ENCODE results near the gene CHTF18. TPM values are rescaled to one million over a fixed set of nuclear protein-coding genes. Genes with fewer than 3 reads are reported as not detected.

Gene CHTF18
- total RNA-seq, 1 donor from 2014 or later, result 79.3 TPM

DNA sequence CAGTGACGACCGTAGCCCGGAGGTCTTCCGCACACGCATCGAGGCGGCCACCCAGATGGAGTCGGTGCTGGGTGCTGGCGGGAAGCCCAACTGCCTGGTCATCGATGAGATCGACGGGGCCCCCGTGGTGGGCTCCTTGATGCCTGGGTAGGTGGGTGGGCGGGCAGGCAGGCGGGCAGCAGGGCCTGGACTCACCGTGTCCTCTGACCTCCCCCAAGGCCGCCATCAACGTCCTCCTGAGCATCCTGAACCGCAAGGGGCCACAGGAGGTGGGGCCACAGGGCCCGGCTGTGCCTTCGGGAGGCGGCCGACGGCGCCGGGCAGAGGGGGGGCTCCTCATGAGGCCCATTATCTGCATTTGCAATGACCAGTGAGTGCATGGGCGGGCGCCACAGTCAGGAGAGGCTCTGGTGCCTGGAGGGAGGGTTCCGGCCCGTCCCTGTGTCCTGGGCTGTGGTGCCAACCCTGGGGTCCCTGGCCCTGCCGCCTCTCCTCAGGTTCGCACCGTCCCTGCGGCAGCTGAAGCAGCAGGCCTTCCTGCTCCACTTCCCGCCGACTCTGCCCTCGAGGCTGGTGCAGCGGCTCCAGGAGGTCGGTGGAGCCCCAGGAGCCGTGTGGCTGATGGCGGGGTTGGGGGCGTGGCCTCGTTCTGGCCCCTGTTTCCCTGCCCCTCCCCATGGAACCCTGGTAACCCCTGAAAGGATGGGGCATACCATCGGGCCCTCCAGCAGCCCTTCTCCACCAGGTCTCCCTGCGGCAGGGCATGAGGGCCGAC lies 4.0 kb downstream of the CHTF18 start:
- intact Hi-C loops (cut with micrococcal nuclease), result no loop called here

DNA sequence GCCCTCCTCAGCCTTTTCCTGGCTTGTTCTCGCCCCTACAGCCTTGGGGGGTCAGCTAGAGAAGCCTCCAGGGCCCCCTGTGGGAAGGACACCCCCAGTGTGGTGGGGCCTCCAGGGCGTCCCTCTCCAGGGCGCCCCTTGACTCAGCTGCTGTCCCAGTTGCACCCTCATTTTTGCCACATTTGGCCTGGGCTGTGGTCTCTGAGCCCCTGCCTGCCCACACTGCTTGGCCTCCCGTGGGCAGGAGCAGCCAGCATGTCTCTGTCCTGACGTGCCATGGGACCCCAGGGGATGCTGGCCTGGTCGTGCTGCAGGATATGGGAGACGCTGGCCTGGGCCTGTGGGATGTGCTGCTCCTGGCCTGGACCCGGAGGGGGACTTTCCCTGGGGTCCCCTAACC lies 5.0 kb downstream of the CHTF18 start:
- intact Hi-C loops (cut with micrococcal nuclease), result no loop called here

DNA sequence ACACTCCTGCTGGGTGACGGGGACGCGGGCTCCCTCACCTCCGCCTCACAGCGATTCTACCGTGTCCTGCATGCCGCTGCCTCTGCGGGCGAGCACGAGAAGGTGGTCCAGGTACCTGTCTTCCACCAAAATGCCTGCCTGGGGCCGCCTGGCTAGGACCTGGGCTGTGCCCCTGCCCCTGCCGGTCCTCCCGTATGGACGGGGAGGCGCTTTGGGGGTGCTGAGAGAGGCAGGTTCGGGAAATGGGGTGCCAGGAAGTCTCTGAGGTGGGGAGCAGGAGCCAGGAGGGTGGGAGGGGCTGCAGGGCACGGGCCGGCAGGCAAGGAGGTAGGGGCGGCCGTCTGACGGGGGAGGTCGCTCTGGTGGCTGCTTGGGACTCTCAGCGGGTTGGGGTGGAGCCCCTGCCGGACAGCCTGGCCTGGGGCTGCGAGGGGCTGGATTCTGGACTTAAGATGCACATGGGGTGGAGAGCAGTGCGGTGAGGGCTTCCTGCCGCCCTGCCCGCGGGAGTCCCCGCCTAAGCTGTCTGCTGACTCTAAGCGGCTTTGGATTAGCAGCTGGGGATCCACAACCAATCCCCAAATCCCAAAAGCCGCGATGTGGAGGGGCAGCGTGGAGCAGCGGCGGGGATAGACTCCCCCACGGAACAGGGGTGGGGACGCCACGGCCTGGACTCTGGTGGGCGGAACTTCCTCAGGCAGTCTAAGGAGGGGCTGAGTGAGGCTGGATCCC lies 5.8 kb downstream of the CHTF18 start:
- intact Hi-C loops (cut with micrococcal nuclease), result no loop called here

DNA sequence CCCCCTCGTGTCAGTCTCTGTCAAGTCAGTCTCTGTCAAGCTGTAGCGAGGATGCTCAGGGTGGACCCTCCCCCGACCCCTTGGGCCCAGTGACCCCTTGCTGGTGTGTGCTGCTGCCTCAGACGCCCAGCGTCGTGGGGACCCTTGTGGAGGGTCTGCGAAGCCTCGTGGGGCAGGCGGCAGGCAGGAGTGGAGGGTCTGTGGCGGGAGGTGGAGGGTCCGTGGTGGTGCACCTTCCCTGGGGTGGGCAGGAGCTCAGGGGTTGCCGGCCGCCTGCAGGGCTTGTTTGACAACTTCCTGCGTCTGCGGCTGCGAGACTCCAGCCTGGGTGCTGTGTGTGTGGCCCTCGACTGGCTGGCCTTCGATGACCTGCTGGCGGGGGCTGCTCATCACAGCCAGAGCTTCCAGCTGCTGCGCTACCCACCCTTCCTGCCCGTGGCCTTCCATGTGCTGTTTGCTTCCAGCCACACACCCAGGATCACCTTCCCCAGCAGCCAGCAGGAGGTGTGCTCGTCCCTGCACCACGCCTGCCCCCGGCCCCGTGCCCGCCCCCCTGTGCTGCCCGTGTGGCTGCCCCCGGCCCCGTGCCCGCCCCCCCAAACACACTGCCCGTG lies 6.5 kb downstream of the CHTF18 start:
- intact Hi-C loops (cut with micrococcal nuclease), result no loop called here

DNA sequence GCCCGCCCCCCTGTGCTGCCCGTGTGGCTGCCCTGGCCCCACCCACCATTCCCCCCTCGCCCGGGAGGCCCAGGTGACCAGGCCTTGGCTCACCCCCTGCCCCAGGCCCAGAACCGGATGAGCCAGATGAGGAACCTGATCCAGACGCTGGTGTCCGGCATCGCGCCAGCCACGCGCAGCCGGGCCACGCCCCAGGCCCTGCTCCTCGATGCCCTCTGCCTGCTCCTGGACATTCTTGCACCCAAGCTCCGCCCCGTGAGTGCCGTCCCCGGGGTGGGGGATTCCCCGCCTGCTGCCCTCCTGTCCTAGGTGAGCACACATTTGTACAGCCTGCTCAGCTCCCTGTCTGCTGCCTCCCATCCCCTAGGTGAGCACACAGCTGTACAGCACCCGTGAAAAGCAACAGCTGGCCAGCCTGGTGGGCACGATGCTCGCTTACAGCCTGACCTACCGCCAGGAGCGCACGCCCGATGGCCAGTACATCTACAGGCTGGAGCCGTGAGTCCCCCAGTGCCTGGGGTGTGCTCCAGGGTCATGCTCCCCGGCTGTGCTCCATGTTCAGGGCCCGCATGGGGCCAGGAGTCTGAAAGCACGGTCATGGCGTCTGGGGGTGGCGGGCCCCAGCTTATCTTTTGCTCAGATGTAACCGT lies 7.3 kb downstream of the CHTF18 start:
- intact Hi-C loops (cut with micrococcal nuclease), result no loop called here

GRCh38 chr16:796296-797119 lies 8.1 kb downstream of the CHTF18 start:
- intact Hi-C loops (cut with micrococcal nuclease), result no loop called here

GRCh38 chr16:797120-797420 lies 8.7 kb downstream of the CHTF18 start:
- intact Hi-C loops (cut with micrococcal nuclease), result no loop called here

DNA sequence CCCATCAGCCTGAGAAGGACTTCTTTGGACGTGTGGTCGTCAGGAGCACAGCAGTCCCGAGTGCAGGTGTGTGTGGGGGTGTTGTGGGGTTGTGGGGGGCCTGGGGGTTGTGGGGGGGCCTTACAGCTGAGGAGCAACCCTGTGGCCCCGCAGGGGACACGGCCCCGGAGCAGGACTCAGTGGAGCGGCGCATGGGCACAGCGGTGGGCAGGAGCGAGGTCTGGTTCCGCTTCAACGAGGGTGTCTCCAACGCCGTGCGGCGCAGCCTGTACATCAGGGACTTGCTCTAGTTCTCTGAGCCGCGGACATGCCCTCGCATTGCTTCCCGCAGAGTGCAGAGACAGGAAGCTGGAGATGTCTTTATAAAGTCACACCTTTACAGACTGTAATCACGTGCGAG lies 9.3 kb downstream of the CHTF18 start:
- intact Hi-C loops (cut with micrococcal nuclease), result no loop called here

- intact Hi-C loops (cut with micrococcal nuclease), result no loop called here
Observed at GRCh38 chr16:798666-799065, 10.2 kb downstream of the CHTF18 start.

- intact Hi-C loops (cut with micrococcal nuclease), result no loop called here
Observed at GRCh38 chr16:799111-799947, 10.9 kb downstream of the CHTF18 start.

DNA sequence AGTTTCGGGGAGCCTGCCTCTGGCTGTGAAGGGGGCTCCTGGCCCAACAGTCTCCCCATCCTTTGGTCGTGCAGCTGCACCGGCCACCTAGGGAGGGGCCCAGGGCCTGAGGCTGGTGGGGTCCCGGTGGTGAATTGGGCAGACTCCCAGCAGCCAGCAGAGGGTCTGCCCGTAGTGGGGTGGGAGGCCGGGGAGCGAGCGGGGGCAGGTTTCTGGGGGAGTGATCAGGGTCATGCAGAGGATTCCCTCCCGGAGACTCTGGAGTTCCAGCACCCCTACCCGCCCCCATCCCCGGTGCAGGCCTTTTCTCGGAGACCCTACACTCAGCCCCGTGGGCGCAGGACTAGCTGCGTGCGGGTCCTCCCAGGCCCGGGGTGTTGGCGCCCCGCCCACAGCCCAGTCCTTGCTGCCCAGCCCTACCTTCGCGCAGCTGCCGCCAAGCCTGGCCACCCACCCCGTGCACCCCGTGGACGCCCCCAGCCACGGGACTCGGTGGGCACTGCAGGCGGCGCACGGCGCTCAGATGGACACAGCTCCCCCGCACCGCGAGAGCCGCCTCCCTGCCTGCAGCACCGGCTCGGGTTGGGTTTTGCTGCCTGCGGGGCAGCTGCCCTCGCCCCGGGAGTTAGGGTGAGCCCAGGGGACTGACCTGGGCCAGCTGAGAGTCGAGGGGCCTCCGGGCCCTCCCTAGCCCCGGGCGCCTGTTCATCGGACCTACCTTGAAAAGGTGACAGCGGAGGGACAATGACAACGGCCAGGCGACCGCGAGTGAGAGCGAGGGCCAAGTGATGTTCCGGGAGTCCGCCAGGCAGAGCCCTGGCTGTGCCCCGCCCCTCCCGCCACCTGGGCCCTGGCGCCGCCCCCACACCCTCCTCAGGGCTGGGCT lies 11.8 kb downstream of the CHTF18 start, which contains the start of gene GNG13:
Gene GNG13, minus strand, starts transcription at position 787 of the 886 bp plus-strand sequence. CDS start 1,657 bp downstream, outside the sequence.
- intact Hi-C loops (cut with micrococcal nuclease), result no loop called here

DNA sequence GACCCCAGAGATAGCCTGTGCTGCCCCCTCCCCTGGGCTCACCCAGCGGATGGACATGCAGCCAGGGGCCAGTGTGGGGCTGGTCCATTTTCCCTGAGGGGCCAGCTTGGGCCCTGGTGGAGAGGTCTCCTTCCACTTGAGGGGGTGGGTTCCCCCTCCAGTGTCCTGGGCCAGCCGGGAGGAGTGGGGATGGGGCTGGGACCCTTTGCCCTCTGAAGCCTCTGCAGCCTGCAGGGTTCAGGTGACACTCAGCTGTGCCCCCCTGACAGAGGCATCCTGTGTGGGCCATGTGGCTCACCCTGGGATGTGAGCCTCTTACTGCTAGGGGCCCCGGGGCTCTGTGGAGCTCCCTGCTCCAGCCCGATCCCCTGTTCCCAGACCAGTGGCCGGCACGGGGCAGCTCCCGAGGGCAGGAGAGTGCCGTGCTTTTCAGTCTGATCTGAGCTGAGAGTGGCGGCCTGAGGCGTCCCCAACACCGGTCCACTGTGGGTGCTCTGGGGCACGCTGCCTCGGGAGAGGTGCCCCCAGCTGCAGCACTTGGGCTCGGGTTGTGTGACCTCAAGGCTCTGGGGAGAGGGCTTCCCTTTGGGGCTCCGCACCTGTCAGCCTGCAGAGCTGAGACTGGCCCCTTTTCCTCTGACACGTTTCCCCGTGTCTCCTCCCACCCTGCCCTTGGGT lies 12.6 kb downstream of the CHTF18 start:
- intact Hi-C loops (cut with micrococcal nuclease), result no loop called here

- intact Hi-C loops (cut with micrococcal nuclease), result no loop called here
Observed at GRCh38 chr16:801584-802363, 13.4 kb downstream of the CHTF18 start.

DNA sequence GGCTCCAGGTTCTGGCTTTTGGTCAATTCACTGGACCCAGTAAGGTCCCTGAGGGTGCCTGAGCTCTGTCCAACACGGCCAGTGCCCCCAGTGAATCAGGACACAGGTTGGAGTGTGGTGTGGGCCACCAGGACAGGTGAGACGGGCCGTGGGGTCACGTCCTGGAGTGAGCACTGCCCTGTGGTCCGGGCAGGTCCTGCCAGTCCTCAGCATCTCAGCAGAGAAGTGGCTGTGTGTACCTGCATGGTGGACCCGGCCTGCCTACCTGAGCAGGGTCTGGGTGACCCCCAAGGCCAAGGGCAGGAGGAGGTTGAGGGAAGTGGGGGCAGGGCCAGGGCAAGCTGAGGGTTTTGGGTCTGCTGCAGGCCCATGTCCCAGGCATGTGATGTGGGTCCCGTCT lies 14.0 kb downstream of the CHTF18 start:
- intact Hi-C loops (cut with micrococcal nuclease), result no loop called here

DNA sequence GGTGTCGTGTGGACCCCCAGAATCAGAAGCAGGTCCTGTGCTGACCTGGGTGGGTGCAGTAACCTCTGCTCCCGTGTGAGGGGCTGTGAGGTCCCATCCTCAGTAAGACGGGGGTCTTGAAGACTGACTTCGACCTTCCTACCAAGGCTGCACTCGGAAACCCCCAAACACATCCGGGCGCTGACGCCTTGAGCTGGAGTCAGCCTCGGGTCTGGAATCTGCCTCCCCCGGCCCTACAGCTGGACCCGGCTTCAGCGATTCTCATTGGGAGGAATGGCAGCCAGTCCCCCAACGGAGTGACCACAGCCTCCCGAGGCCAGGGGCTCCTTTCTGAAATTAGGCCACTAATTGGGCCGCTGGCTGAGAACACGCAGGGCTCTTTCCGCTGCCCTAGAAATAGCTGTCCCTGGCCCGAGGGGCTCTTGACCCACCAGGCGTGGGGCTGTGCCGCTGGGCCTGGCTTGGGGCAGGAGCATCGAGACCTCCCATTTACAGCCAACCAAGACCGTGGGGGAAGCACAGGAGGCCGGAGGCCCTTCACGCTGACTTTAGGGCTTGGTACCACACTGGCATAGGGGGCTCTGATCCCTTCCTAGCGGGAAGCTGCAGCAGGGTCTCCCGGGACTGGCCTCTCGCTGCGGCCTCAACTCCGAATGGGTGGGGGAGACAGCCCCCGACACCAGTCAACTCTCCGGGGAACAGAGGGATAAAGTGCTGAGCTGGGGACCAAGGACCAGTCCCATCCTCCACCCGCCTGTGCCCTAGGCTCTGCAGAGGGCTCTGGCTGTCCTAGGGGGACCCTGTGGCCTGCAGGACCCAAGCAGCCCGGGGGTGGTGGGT lies 14.7 kb downstream of the CHTF18 start:
- intact Hi-C loops (cut with micrococcal nuclease), result no loop called here

DNA sequence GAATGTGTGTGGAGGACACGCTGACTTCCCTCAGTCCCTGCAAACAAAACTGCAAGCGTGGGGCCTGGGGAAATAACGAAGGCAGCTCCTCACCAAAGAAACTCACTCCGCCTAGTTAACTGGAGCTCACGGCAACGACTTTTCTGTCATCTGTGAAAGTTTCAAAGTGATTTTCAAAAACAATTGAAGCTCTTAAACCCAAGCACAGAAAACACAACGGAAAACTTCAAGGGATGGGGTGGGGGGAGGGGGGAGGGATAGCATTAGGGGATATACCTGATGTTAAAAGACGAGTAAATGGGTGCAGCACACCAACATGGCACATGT lies 15.3 kb downstream of the CHTF18 start:
- intact Hi-C loops (cut with micrococcal nuclease), result no loop called here
